ENCODE measurements around the gene PDK3. TPM values are rescaled to one million over a fixed set of nuclear protein-coding genes. Genes with fewer than 3 reads are reported as not detected.

PDK3 gene
- total and polyA plus RNA-seq, 5 donors from 2014 or later: 11.3 to 33.9 (median 33.0) TPM

GRCh38 chrX:24427747-24428019 lies 37.4 kb upstream of the PDK3 start:
- Histone ChIP-seq H3K27me3 (ENCODE audit: control insufficient read depth, insufficient read depth, low read length) (no peaks in the 10 kb centered on the region), H3K4me3 (ENCODE audit: low read depth, low read length) (no peak overlapping the region), H3K9me3 (ENCODE audit: control insufficient read depth in 2 of 2, low read length in 2 of 2) (no peaks in the 10 kb centered on the region), H3K27ac (ENCODE audit: insufficient read depth, low read length, poor library complexity, severe bottlenecking) (no peak overlapping the region), H3K36me3 (ENCODE audit: control insufficient read depth, insufficient read depth, low read length) (no peaks in the 10 kb centered on the region), H3K4me1 (ENCODE audit: control insufficient read depth, insufficient read depth, low read length, poor library complexity, severe bottlenecking) (no peaks in the 10 kb centered on the region)
- no peak overlapping the region for H3K27ac Mint-ChIP-seq
- H3K36me3 Mint-ChIP-seq: no peaks in the 10 kb centered on the region
- ATAC-seq (ENCODE audit: low read depth in 2 of 2) (no peak), DNase-seq (no peak)
- H3K9me3 Mint-ChIP-seq: no peaks in the 10 kb centered on the region
- H3K4me3 Mint-ChIP-seq: no peak overlapping the region
- H3K27me3 Mint-ChIP-seq: peaks cover 5% of the 10 kb centered on the region
- H3K4me1 Mint-ChIP-seq: peaks cover 0 to 4% (median 0%) of the 10 kb centered on the region in 4 donors

- no peak for DNase-seq
- H3K9me3 Mint-ChIP-seq: peaks cover 0 to 2% (median 0%) of the 10 kb centered on the region in 7 donors
Measured at GRCh38 chrX:24428516-24428915, 36.6 kb upstream of the PDK3 start.

GRCh38 chrX:24435060-24435459 lies 30.0 kb upstream of the PDK3 start:
- Mint-ChIP-seq H3K27ac (no peak overlapping the region), H3K4me3 (no peak overlapping the region), H3K4me1 (peaks cover 0 to 7% (median 0%) of the 10 kb centered on the region in 4 donors), H3K27me3 (no peaks in the 10 kb centered on the region), H3K9me3 (peaks cover 0 to 2% (median 0%) of the 10 kb centered on the region in 7 donors), H3K36me3 (no peaks in the 10 kb centered on the region)
- H3K27ac ChIP-seq (ENCODE audit: insufficient read depth, low read length, poor library complexity, severe bottlenecking): no peak overlapping the region
- ATAC-seq (ENCODE audit: low read depth in 2 of 2) (no peak), DNase-seq (no peak)
- no peaks in the 10 kb centered on the region for H3K4me1 ChIP-seq (ENCODE audit: control insufficient read depth, insufficient read depth, low read length, poor library complexity, severe bottlenecking)
- no peaks in the 10 kb centered on the region for H3K9me3 ChIP-seq (ENCODE audit: control insufficient read depth in 2 of 2, low read length in 2 of 2)
- H3K27me3 ChIP-seq (ENCODE audit: control insufficient read depth, insufficient read depth, low read length): no peaks in the 10 kb centered on the region
- no peak overlapping the region for H3K4me3 ChIP-seq (ENCODE audit: low read depth, low read length)
- no peaks in the 10 kb centered on the region for H3K36me3 ChIP-seq (ENCODE audit: control insufficient read depth, insufficient read depth, low read length)

More at GRCh38 chrX:24428516-24428915, 36.6 kb upstream of the PDK3 start:
- Mint-ChIP-seq H3K27me3 (peaks cover 5% of the 10 kb centered on the region), H3K4me3 (no peak overlapping the region), H3K27ac (no peak overlapping the region), H3K4me1 (peaks cover 0 to 4% (median 0%) of the 10 kb centered on the region in 4 donors), H3K36me3 (no peaks in the 10 kb centered on the region)
- Histone ChIP-seq H3K4me1 (ENCODE audit: control insufficient read depth, insufficient read depth, low read length, poor library complexity, severe bottlenecking) (no peaks in the 10 kb centered on the region), H3K27ac (ENCODE audit: insufficient read depth, low read length, poor library complexity, severe bottlenecking) (no peak overlapping the region), H3K36me3 (ENCODE audit: control insufficient read depth, insufficient read depth, low read length) (no peaks in the 10 kb centered on the region), H3K27me3 (ENCODE audit: control insufficient read depth, insufficient read depth, low read length) (no peaks in the 10 kb centered on the region), H3K9me3 (ENCODE audit: control insufficient read depth in 2 of 2, low read length in 2 of 2) (no peaks in the 10 kb centered on the region), H3K4me3 (ENCODE audit: low read depth, low read length) (no peak overlapping the region)
- no peak for ATAC-seq (ENCODE audit: low read depth in 2 of 2)

DNA sequence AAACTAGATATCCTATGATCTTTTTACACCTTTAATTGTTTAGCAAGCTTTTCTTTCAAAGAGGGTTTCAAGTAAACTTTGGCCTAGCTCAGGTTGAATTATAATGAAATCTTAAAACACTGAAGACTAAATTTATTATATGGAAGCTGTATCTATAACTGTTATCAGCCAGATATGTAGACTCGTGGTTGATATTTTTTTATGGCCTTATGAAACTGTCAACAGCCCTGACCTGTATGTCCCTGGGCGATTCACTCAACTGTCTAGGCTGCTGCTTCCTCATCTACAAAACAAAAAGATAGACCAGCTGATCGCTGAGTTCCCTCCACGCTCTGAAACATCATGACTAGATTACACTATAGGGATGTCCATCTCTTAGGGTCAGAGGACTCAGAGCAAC lies 21.2 kb upstream of the PDK3 start:
- H3K27ac Mint-ChIP-seq: no peak overlapping the region
- Histone ChIP-seq H3K36me3 (ENCODE audit: control insufficient read depth, insufficient read depth, low read length) (no peaks in the 10 kb centered on the region), H3K27me3 (ENCODE audit: control insufficient read depth, insufficient read depth, low read length) (no peaks in the 10 kb centered on the region), H3K4me1 (ENCODE audit: control insufficient read depth, insufficient read depth, low read length, poor library complexity, severe bottlenecking) (no peaks in the 10 kb centered on the region), H3K27ac (ENCODE audit: insufficient read depth, low read length, poor library complexity, severe bottlenecking) (no peak overlapping the region), H3K9me3 (ENCODE audit: control insufficient read depth in 2 of 2, low read length in 2 of 2) (no peaks in the 10 kb centered on the region), H3K4me3 (ENCODE audit: low read depth, low read length) (no peak overlapping the region)
- no peaks in the 10 kb centered on the region for H3K4me1 Mint-ChIP-seq
- ATAC-seq (ENCODE audit: low read depth in 2 of 2): no peak
- no peak overlapping the region for H3K4me3 Mint-ChIP-seq
- no peak for DNase-seq
- peaks cover 0 to 3% (median 0%) of the 10 kb centered on the region in 7 donors for H3K9me3 Mint-ChIP-seq
- H3K36me3 Mint-ChIP-seq: no peaks in the 10 kb centered on the region
- no peaks in the 10 kb centered on the region for H3K27me3 Mint-ChIP-seq

DNA sequence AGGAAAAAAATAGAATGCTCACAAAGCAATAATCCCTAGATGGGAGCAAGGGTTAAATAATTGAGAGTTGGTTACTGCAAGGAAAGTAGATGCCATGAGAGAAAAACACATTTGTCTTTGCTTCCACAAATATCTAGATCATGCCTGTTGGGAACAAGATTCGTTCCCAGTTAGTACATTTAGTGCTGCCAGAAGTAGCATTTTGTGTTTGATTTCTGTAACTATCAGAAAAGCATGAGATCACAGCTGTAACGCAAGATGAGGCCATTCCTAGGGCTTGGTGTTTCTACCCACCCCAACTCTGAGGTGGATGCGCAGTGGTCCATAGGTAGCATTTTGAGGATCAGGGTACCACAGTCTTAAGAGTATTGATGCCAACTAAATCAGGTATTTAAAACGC lies 20.4 kb upstream of the PDK3 start:
- peaks cover 0 to 5% (median 0%) of the 10 kb centered on the region in 7 donors for H3K9me3 Mint-ChIP-seq
- no peaks in the 10 kb centered on the region for H3K9me3 ChIP-seq (ENCODE audit: control insufficient read depth in 2 of 2, low read length in 2 of 2)
- H3K36me3 ChIP-seq (ENCODE audit: control insufficient read depth, insufficient read depth, low read length): no peaks in the 10 kb centered on the region

DNA sequence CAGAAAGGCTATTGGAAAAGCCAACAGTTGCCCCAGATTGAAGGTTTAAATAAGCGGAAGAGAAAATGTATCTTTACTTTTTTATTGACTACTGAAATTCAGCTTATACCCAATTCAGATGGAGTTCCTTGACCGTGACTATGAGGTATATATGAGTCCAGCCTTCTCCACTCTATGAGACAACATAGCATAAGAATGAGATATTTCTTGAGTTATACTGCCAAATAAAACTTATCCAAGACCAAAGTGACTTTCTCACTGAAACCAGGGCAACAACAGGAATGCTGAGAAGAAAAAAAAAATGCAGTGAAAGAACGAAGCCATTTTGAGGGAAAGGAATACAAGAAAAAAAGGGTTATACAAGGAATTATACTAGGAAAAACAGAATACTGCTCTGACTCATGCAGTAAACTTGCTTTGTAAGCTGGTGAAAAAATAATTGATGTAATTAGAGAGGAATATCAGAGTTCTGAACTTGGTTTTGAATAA lies 16.3 kb upstream of the PDK3 start:
- DNase-seq (no peak), ATAC-seq (ENCODE audit: low read depth in 2 of 2) (no peak)
- no peak overlapping the region for H3K27ac ChIP-seq (ENCODE audit: insufficient read depth, low read length, poor library complexity, severe bottlenecking)
- no peaks in the 10 kb centered on the region for H3K9me3 ChIP-seq (ENCODE audit: control insufficient read depth in 2 of 2, low read length in 2 of 2)
- H3K4me3 ChIP-seq (ENCODE audit: low read depth, low read length): no peak overlapping the region
- no peaks in the 10 kb centered on the region for H3K36me3 Mint-ChIP-seq
- no peaks in the 10 kb centered on the region for H3K36me3 ChIP-seq (ENCODE audit: control insufficient read depth, insufficient read depth, low read length)
- H3K4me1 Mint-ChIP-seq: no peaks in the 10 kb centered on the region
- H3K27me3 ChIP-seq (ENCODE audit: control insufficient read depth, insufficient read depth, low read length): no peaks in the 10 kb centered on the region
- H3K27me3 Mint-ChIP-seq: no peaks in the 10 kb centered on the region
- no peak overlapping the region for H3K4me3 Mint-ChIP-seq
- no peak overlapping the region for H3K27ac Mint-ChIP-seq
- H3K9me3 Mint-ChIP-seq: peaks cover 0 to 8% (median 0%) of the 10 kb centered on the region in 7 donors
- H3K4me1 ChIP-seq (ENCODE audit: control insufficient read depth, insufficient read depth, low read length, poor library complexity, severe bottlenecking): no peaks in the 10 kb centered on the region

More for the DNA sequence above, 20.4 kb upstream of the PDK3 start:
- no peak for DNase-seq
- no peaks in the 10 kb centered on the region for H3K4me1 ChIP-seq (ENCODE audit: control insufficient read depth, insufficient read depth, low read length, poor library complexity, severe bottlenecking)
- no peaks in the 10 kb centered on the region for H3K27me3 ChIP-seq (ENCODE audit: control insufficient read depth, insufficient read depth, low read length)
- no peak for ATAC-seq (ENCODE audit: low read depth in 2 of 2)
- H3K27ac ChIP-seq (ENCODE audit: insufficient read depth, low read length, poor library complexity, severe bottlenecking): no peak overlapping the region
- no peak overlapping the region for H3K4me3 ChIP-seq (ENCODE audit: low read depth, low read length)
- no peaks in the 10 kb centered on the region for H3K36me3 Mint-ChIP-seq
- H3K27me3 Mint-ChIP-seq: no peaks in the 10 kb centered on the region
- H3K27ac Mint-ChIP-seq: no peak overlapping the region
- no peaks in the 10 kb centered on the region for H3K4me1 Mint-ChIP-seq
- no peak overlapping the region for H3K4me3 Mint-ChIP-seq

GRCh38 chrX:24463077-24463476 lies 2.0 kb upstream of the PDK3 start:
- no peak overlapping the region for H3K27ac Mint-ChIP-seq
- no peaks in the 10 kb centered on the region for H3K36me3 ChIP-seq (ENCODE audit: control insufficient read depth, insufficient read depth, low read length)
- ATAC-seq (ENCODE audit: low read depth in 2 of 2): no peak
- DNase-seq: no peak
- H3K4me1 ChIP-seq (ENCODE audit: control insufficient read depth, insufficient read depth, low read length, poor library complexity, severe bottlenecking): peaks cover 15% of the 10 kb centered on the region
- H3K27me3 ChIP-seq (ENCODE audit: control insufficient read depth, insufficient read depth, low read length): no peaks in the 10 kb centered on the region
- no peaks in the 10 kb centered on the region for H3K9me3 Mint-ChIP-seq
- no peak overlapping the region for H3K4me3 ChIP-seq (ENCODE audit: low read depth, low read length)
- no peaks in the 10 kb centered on the region for H3K9me3 ChIP-seq (ENCODE audit: control insufficient read depth in 2 of 2, low read length in 2 of 2)
- peaks cover 0 to 27% (median 15%) of the 10 kb centered on the region in 4 donors for H3K4me1 Mint-ChIP-seq
- no peaks in the 10 kb centered on the region for H3K36me3 Mint-ChIP-seq
- peak overlapping the region in 1 of 4 donors; percentile 90 for H3K4me3 Mint-ChIP-seq
- H3K27me3 Mint-ChIP-seq: peaks cover 9% of the 10 kb centered on the region
- H3K27ac ChIP-seq (ENCODE audit: insufficient read depth, low read length, poor library complexity, severe bottlenecking): no peak overlapping the region

DNA sequence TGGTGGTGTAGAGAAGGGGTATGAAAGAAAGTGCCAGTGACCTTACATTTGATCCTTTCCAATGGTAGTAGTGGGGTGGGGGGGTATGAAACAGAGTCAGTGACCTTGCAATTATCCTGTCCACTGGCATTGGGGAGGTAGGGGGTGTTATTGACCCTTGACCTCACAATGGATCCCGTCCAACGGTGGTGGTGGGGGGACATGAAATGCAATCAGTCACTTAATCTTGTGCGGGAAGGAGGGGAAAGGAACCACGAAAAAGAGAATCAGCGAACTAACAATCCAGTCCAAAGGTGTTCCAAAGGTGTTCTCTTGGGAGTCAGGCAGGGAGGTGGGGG lies 619 bp upstream of the PDK3 start:
- Mint-ChIP-seq H3K36me3 (no peaks in the 10 kb centered on the region), H3K9me3 (no peaks in the 10 kb centered on the region), H3K4me1 (peaks cover 0 to 38% (median 20%) of the 10 kb centered on the region in 4 donors), H3K27ac (peak overlapping the region; percentile 93 to 94 (median 93)), H3K4me3 (peak overlapping the region; percentile 85 to 90 (median 86)), H3K27me3 (peaks cover 2% of the 10 kb centered on the region)
- Histone ChIP-seq H3K4me3 (ENCODE audit: low read depth, low read length) (peak overlapping the region; percentile 71), H3K36me3 (ENCODE audit: control insufficient read depth, insufficient read depth, low read length) (no peaks in the 10 kb centered on the region), H3K27me3 (ENCODE audit: control insufficient read depth, insufficient read depth, low read length) (no peaks in the 10 kb centered on the region), H3K27ac (ENCODE audit: insufficient read depth, low read length, poor library complexity, severe bottlenecking) (peak overlapping the region; percentile 86), H3K4me1 (ENCODE audit: control insufficient read depth, insufficient read depth, low read length, poor library complexity, severe bottlenecking) (peaks cover 23% of the 10 kb centered on the region), H3K9me3 (ENCODE audit: control insufficient read depth in 2 of 2, low read length in 2 of 2) (no peaks in the 10 kb centered on the region)
- ATAC-seq (ENCODE audit: low read depth in 2 of 2) (no peak), DNase-seq (no peak)

Measured in CD4-positive, CD25-positive, alpha-beta regulatory T cell (primary cell).